Stimulated activated CD8-positive, alpha-beta memory T cell treated with anti-CD3 and anti-CD28 coated beads, Interleukin-4, amount 100 ng/mL, for 1 hour (primary cell): ENCODE data around the gene CCDC91.
"Not testable (repeated sequence)": the region's sequence is repeated elsewhere in the genome, so short reads cannot be mapped to it uniquely, and the experiment has no call there.

Experiments used
- DNase-seq, 2 donors: peaks; one replicate each; pipeline ENCODE4 v3.0.0-alpha.2; 2020; ENCODE audit warnings: low read depth in 2 of 2, low spot score in 1 of 2

CCDC91 gene

GRCh38 chr12:28355161-28355560 is 164.9 kb downstream of the CCDC91 start:
- no peak for DNase-seq

GRCh38 chr12:28360253-28360652 is 170.0 kb downstream of the CCDC91 start:
- DNase-seq, result no peak

- no peak for DNase-seq
Measured at GRCh38 chr12:28367326-28367725, 177.1 kb downstream of the CCDC91 start.

GRCh38 chr12:28367993-28368392 is 177.7 kb downstream of the CCDC91 start:
- no peak for DNase-seq

- no peak for DNase-seq
Measured at GRCh38 chr12:28369483-28369882, 179.2 kb downstream of the CCDC91 start.

GRCh38 chr12:28374556-28374955 is 184.3 kb downstream of the CCDC91 start:
- DNase-seq, result no peak

GRCh38 chr12:28378736-28379135 is 188.5 kb downstream of the CCDC91 start:
- no peak for DNase-seq

GRCh38 chr12:28379779-28380178 is 189.5 kb downstream of the CCDC91 start:
- DNase-seq, result not testable (repeated sequence)

GRCh38 chr12:28383368-28383767 is 193.1 kb downstream of the CCDC91 start:
- no peak for DNase-seq

GRCh38 chr12:28388879-28389278 is 198.6 kb downstream of the CCDC91 start:
- no peak for DNase-seq

GRCh38 chr12:28390206-28390605 is 199.9 kb downstream of the CCDC91 start:
- DNase-seq, result no peak

GRCh38 chr12:28390761-28391385 is 200.6 kb downstream of the CCDC91 start:
- no peak for DNase-seq

- DNase-seq, result no peak
Measured at GRCh38 chr12:28409892-28410291, 219.6 kb downstream of the CCDC91 start.

- DNase-seq, result no peak
Measured at GRCh38 chr12:28413460-28414109, 223.3 kb downstream of the CCDC91 start.

- no peak for DNase-seq
Measured at GRCh38 chr12:28415755-28416154, 225.5 kb downstream of the CCDC91 start.

- DNase-seq, result no peak
Measured at GRCh38 chr12:28421374-28421773, 231.1 kb downstream of the CCDC91 start.

- no peak for DNase-seq
Measured at GRCh38 chr12:28424965-28425364, 234.7 kb downstream of the CCDC91 start.

- no peak for DNase-seq
Measured at GRCh38 chr12:28425526-28425925, 235.3 kb downstream of the CCDC91 start.

GRCh38 chr12:28427046-28427445 is 236.8 kb downstream of the CCDC91 start:
- DNase-seq, result no peak

- no peak for DNase-seq
Measured at GRCh38 chr12:28440081-28440608, 249.9 kb downstream of the CCDC91 start.

- no peak for DNase-seq
Measured at GRCh38 chr12:28442101-28442500, 251.8 kb downstream of the CCDC91 start.

GRCh38 chr12:28443337-28443736 is 253.1 kb downstream of the CCDC91 start:
- DNase-seq, result no peak

- DNase-seq, result no peak
Measured at GRCh38 chr12:28446031-28446430, 255.8 kb downstream of the CCDC91 start.
